HG02970 (cell line): Measurements from ENCODE around the gene DZIP1.
"Not testable (repeated sequence)": the region's sequence is repeated elsewhere in the genome, so short reads cannot be mapped to it uniquely, and the experiment has no call there.

Experiments
- ATAC-seq: cut with Tn5 transposase; IDR thresholded peaks from one replicate; pipeline ENCODE4 v1.9.1; 2021; ENCODE audit warnings: mild to moderate bottlenecking, moderate library complexity, moderate number of reproducible peaks; ENCODE audit not compliant: unreplicated experiment, low FRiP score

The DZIP1 gene

DNA sequence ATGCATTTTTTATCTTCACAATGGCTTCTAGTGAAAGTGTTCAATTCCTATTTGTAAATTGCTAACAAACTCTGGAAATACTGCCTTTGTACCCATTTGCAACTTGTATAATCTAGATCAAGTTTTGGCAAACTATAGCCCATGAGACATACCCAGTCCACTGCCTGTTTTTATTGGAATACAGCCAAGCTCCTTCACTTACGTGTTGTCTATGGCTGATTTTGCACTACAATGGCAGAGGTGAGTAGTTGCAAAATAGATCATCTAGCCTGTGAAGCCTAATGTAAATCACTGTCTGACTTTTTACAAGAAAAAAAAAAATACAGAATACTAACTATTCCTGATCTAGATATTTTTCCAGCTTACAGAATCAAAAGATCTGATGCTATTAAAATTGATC lies 37.1 kb downstream of the DZIP1 start:
- ATAC-seq, result no peak

- no peak for ATAC-seq
These were observed 38.9 kb downstream of the DZIP1 start for GRCh38 chr13:95605448-95606125.

- no peak for ATAC-seq
These were observed 40.0 kb downstream of the DZIP1 start for GRCh38 chr13:95604556-95604915.

GRCh38 chr13:95603887-95604555 lies 40.5 kb downstream of the DZIP1 start:
- no peak for ATAC-seq

GRCh38 chr13:95601906-95602305 lies 42.6 kb downstream of the DZIP1 start:
- ATAC-seq, result no peak

DNA sequence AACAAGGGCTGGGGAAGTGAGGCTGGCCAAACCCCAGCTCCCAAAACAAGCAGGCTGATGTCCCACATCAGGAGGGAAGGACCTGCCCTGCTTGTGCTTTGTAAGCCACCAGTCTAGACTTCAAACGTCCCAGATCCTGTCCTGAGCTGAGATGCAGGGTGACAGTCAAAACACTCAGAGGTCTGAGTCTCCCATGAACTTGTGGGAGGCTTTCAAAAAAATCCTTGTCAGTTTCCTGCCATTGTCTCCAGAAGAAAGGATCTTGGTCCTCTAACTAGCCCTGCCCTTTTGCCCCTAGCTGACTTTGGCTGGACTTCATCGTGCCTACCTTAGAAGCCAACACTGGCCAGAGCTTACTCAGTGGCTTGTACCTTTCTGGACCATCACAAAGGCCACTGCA lies 43.3 kb downstream of the DZIP1 start:
- ATAC-seq, result no peak

DNA sequence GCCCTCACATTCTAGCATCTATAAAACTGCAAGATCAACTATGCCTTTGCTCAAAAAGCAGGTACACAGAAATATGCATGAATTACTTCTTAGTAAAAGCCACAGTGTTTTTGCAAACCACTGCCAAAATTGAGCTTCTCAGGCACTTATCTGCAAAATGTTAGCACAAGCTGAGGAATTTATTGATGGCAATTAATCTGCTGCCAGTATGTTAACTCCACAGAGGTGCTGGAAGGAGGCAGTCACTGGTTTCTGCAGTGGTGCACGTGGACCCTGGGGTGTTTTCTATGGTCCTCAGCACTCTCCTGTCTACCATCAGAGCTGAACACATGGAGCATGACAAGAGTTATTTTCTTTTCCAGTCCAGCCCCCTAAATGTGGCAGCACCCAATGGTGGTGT lies 47.8 kb downstream of the DZIP1 start:
- ATAC-seq, result no peak

GRCh38 chr13:95593462-95593861 lies 51.0 kb downstream of the DZIP1 start:
- no peak for ATAC-seq

GRCh38 chr13:95588721-95589120 lies 55.8 kb downstream of the DZIP1 start:
- ATAC-seq, result no peak

- ATAC-seq, result no peak
These were observed 56.4 kb downstream of the DZIP1 start for GRCh38 chr13:95588134-95588533.

- no peak for ATAC-seq
These were observed 58.6 kb downstream of the DZIP1 start for GRCh38 chr13:95585867-95586266.

- ATAC-seq, result no peak
These were observed 65.2 kb downstream of the DZIP1 start for GRCh38 chr13:95579303-95579702.

DNA sequence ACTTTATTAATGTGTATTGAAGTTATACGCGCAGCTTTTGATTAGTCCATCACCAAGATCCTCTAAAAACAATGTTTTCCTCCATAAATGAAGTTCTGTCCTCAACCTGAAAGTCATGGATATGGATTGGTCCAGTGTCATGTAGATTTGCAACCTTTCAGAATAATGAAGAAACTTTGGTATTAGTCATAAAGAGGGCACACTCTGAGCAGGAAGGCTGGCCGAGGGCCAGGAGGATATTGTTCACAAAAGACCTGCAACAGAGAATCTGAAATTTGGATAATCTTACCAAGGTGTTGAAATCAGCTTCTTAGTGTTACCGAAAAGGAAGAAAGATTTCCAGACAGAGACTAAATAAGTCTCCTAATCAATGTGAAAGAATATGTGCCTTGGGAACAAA lies 71.3 kb downstream of the DZIP1 start:
- no peak for ATAC-seq

- ATAC-seq, result no peak
These were observed 72.6 kb downstream of the DZIP1 start for GRCh38 chr13:95571941-95572340.

- ATAC-seq, result no peak
These were observed 74.5 kb downstream of the DZIP1 start for GRCh38 chr13:95570016-95570415.

DNA sequence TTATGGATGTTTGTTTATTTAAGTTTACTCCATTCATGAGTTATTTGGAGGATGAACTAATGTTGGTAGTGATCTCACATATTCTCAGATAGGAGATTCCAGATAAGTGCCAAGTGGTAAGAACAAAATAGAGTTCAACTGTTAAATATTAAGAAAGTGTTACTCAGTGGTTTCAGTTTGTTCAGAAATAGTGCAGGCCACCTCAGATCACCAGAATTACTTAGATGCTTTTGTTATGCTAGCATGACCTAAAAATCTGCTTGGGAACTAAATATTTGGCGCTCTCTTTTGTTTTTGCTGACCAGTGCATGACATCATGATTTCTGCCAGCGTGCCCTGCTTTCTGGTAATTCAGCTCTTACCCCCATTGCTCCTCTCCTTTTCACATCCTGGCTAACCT lies 76.4 kb downstream of the DZIP1 start:
- no peak for ATAC-seq

DNA sequence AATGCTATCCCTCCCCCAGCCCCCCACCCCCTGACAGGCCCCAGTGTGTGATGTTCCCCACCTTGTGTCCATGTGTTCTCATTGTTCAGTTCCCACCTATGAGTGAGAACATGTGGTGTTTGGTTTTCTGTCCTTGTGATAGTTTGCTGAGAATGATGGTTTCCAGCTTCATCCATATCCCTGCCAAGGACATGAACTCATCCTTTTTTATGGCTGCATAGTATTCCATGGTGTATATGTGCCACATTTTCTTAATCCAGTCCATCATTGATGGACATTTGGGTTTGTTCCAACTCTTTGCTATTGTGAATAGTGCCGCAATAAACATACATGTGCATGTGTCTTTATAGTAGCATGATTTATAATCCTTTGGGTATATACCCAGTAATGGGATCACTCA lies 78.7 kb downstream of the DZIP1 start:
- not testable (repeated sequence) for ATAC-seq

- ATAC-seq, result no peak
These were observed 79.7 kb downstream of the DZIP1 start for GRCh38 chr13:95564733-95565291.

- no peak for ATAC-seq
These were observed 80.4 kb downstream of the DZIP1 start for GRCh38 chr13:95564091-95564490.

GRCh38 chr13:95560387-95560786 lies 84.1 kb downstream of the DZIP1 start:
- no peak for ATAC-seq

DNA sequence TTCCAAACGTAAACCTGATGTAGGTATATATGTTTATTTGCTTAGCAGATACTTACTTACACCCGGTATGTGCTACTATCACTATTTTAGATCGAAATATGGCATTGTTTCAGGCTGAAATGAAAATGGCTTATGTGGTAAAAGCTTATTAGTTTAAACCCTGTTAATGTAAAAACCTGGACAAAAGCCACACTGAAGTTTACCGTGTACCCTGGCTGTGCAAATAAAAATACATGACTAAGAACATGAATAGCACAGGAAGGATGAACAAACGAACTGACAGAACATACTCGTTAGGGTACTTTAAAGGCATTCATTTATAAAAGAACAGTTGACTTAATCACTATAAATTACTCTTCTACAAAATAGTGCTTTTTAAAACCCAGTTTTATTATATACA lies 85.4 kb downstream of the DZIP1 start:
- no peak for ATAC-seq

- no peak for ATAC-seq
These were observed 87.5 kb downstream of the DZIP1 start for GRCh38 chr13:95557013-95557412.
